Ramos (cell line): ENCODE data around the gene CARD19.

Experiments used
- in situ Hi-C: fragments of 300-500 bp; cut with MboI; formaldehyde crosslinking; loops from one replicate; pipeline ENCODE4 v1.14.3; 2022; ENCODE audit warnings: low sequenced_read_pairs; ENCODE audit not compliant: unreplicated experiment

Gene CARD19

DNA sequence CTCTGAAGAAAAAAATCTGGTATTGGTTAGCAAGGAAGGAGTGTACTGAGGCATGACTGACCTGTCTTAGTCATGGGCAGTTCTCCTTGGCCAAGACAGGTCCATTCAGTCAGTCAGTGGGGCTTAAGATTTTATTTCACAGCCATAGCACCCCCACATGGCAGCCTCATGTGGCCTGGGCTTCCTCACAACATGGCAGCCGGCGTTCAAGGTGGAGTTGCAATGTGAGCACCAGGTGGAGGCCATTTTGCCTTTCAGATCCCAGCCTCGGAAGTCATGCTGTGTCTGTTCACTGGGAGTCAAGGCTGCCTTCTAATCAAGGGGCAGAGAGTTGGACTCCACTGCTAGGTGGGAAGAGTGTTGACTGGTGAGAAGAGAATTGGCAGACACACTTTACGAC lies 10.3 kb upstream of the CARD19 start:
- in situ Hi-C loops, result no loop called here

DNA sequence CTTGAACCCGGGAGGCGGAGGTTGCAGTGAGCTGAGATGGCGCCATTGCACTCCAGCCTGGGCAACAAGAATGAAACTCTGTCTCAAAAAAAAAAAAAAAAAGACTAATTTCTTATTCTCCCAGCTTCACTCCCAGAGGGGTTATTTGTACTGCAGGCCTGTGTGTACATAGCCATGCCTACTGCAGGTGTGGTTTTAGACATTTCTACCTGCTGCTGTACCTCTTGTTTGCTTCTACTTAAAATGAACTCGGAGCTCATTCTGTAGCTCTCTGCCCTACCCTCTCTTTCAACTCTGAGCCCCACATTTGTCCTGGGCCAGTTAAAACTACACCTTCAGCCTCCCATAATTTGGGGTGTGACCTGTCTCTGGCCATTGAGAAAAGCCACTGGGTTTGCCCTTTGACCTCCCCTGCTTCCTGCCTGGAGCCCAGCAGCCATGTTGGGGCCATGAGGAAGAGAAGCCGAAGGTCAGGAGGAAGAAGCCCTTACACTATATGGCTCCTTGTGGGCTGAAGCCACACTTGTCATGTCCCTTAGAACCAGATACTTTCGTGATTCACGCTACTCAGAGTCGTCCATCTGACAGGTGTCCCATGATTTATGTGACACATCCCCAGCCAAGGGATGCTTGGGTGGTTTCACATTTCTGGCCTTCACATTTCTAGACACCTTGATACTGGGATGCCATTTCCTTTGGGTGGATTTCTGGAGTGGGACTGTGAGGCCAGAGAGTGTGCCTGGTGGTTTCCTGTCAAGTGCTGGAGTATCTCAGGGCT lies 9.4 kb upstream of the CARD19 start:
- in situ Hi-C loops, result no loop called here

- in situ Hi-C loops, result no loop called here
Measured at GRCh38 chr9:93087971-93088655, 7.9 kb upstream of the CARD19 start.

GRCh38 chr9:93088656-93089015 lies 7.4 kb upstream of the CARD19 start:
- in situ Hi-C loops, result no loop called here

DNA sequence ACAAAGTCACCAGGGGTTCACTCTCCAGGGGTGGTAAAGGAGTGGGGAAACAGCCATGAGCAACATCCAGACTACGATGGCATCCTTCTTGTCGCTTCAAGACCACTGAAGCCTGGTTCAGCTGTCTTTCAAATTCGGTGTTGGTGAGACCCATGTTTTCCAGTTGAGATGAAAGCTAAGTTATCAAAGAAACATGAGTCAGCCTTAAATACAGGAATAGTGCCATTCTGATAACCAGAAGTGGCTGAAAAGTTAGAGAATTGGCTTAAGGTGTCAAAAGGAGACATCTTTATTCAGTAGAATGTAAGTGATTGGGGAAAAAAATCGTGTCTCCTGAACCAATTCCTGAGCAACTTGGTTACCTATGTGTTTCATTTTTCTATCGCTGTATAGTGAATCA lies 7.0 kb upstream of the CARD19 start:
- in situ Hi-C loops, result no loop called here

DNA sequence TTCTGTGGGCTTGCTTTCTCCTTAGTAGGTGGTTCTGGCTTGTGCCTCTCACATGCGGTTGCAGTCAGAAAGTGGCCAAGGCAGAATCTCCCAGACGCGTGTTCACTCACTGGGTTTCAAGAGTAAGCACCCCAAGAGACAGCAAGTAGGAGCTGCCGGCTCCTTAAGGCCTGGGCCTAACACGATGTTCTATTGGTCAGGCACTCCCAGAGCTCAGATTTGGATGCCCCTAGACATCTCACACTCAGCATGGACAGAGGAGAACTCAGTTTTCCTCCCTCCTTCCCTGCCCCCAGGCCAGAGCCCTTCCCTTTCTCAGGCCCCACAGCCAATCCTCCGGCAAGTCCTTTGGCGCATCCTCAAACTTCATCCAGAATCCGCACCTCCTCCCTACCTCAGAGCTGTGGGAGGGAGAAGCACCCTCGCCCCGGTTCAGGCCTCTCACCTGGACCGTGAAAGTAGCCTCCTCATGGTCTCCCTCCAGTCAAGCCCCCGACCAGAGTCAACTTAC lies 6.5 kb upstream of the CARD19 start:
- in situ Hi-C loops, result no loop called here

- in situ Hi-C loops, result no loop called here
Measured at GRCh38 chr9:93090091-93090655, 5.8 kb upstream of the CARD19 start.

- in situ Hi-C loops, result no loop called here
Measured at GRCh38 chr9:93091056-93091452, 5.0 kb upstream of the CARD19 start.

DNA sequence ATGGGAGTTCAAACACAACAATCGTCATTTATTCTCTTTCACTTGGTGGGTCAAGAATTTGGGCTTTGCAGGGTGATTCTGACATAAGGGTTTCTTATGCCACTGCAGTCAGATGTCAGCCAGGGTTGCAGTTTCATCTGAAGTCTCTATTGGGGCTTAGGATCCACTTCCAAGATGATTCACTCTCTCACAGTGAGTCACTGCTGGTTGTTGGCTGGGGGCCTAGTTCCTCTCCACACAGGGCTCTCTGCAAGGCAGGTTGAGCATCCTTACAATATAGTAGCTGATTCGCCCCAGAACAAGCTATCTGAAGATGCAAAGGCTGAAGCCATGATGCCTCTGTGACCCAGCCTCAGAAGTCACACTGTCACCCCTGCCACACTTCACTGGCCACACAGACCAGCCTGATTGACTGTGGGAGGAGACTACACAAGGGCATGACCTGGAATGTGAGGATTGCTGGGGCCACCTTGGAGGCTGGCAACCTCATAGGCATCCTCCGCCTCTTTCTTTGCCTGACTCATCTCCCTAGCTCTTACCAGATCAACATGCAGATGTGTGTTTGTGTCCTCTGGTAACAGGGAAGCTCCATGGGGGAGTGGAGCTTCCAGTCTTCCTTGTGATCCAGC lies 4.5 kb upstream of the CARD19 start:
- in situ Hi-C loops, result no loop called here

DNA sequence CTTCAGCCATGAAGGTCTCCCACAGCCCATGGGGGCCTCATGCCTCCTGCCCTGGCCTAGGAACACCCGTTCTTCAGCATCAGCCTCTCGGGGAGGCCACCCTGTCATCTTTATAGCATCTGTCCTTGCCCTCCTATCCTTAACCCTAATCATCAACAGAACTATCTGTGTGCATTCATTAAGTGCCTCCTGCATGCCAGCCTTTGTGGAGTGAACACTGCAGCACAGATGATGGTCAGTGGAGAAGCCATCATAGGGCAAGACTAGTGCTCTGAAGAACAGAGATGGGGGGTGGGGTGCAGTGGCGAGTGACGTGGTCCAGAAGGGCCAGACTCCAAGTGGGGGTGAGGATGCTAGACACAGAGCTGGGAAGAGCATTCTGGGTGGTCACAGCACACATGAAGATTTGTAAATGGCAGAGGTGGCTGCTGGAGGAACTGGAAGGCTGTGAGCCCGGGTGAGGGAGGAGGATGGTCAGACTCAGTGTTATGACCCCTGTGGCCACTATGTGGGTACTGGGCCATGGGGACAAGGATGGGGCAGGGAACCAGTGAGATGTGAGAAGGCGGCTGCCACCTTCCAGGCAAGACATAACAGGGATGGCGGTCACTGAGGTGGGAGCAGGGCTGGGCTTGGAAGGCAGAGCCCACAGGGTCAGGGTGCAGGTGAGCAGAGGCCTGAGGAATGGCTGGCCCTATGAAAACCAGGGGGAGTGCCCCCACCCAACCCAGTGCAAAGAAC lies 3.6 kb upstream of the CARD19 start:
- in situ Hi-C loops, result no loop called here

- in situ Hi-C loops, result no loop called here
Measured at GRCh38 chr9:93093127-93093876, 2.7 kb upstream of the CARD19 start.

DNA sequence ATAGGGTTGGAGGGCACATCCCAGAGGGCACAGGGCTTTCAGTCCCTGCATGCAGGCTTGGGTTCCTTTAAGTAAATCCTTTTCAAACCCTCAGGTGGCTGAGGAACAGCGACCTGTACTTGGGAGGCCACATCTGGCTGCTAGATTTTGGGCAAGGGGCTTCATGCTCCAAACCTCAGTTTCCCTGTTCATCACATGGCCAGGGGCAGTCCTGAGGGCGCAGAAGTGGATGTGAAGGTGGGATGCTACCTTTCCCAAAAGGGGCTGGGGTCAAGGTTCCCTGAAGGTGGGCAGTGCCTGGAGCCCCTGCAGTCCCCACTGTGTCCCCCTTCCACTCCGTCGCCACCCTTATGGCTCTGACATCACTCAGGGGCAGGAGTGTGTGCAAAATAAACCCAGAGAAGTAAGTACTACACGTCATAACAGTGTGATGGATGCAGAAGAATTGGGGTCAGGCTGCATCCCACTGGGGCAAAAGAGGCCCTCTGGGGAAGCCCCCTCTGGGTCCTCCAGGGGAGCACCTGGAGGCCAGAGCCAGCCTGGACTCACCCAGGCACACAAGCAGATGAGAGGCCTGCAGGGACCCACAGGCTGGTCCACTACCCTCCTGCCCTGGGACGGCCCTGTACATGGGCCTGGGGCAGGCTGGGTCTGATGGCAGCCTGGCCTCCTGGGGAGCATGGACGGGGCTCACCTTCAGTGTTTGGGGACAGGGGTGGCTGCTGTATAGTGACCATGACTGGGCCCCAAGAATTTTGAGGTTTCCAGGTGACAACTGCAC lies 1.9 kb upstream of the CARD19 start:
- in situ Hi-C loops, result no loop called here

DNA sequence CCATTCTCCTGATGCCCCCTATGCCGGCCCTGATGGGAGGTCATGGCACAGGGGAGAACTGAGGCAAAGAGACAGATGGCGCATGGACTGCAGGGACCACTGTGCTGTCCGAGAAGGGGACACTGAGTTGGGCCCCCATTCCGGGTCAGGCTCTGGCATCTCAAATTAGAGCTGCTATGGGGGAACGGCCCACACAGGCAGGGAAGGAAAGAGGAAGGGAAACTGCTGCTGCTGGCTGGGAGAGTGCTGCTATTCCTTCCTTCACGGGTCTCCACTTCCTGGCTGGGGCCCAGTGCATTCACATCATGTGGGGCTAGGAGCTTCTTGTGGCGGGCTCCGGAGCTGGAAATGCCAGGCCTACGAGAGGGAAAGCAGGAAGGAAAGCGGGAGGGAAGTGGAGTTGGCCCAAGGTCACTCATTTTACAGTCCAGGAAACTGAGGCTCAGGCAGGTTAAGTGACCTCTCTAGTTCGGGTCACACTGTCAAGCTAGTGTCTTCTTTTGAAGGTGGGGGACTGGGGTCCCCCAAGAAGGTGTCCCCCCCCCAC lies 1.3 kb upstream of the CARD19 start:
- in situ Hi-C loops, result no loop called here

DNA sequence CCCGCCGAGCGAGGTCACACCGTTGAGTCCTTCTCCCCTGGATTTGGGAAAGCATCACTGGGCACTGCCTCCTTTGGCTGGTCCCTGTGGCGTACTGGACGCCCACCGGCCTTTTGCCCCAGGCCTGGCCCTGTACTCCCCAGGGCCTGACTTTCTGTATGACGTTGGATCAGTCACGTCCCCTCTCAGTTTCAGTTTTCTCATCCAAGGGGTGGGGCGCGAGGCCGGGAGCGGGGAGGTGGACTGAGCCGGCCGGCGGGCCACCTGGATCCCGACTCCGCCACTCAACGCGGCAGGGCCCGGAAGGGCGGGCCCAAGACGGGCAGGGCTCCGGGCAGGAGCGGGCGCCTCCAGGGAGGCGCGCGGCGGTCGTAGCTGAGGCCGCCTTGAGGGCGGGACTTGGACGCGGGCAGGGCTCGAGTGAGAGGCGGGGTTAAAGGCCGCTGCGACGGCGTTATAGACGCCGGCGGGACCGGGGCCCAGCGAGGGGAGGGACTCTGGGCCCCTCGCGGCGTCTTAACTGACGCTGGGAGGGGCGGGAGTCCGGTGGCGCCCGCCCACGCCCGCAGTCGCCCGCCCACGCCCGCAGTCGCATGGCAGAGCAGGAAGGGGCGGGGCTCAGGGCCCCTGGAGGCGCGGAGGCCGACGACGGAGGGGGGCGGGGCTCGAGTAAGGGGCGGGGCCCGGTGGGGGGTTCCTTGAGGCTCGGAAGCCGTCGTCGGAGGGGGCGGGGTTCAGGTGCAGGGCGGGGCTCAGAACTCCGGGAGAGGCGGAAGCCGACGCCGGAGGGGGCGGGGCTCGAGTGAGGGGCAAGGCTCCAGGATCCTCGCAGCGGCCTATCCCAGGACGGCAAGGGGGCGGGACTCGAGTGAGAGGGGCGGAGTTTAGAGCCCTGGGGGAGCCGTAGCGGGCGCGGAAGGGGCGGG lies 549 bp upstream of the CARD19 start:
- in situ Hi-C loops, result no loop called here

- in situ Hi-C loops, result no loop called here
Measured at GRCh38 chr9:93096811-93097382, 880 bp downstream of the CARD19 start.

DNA sequence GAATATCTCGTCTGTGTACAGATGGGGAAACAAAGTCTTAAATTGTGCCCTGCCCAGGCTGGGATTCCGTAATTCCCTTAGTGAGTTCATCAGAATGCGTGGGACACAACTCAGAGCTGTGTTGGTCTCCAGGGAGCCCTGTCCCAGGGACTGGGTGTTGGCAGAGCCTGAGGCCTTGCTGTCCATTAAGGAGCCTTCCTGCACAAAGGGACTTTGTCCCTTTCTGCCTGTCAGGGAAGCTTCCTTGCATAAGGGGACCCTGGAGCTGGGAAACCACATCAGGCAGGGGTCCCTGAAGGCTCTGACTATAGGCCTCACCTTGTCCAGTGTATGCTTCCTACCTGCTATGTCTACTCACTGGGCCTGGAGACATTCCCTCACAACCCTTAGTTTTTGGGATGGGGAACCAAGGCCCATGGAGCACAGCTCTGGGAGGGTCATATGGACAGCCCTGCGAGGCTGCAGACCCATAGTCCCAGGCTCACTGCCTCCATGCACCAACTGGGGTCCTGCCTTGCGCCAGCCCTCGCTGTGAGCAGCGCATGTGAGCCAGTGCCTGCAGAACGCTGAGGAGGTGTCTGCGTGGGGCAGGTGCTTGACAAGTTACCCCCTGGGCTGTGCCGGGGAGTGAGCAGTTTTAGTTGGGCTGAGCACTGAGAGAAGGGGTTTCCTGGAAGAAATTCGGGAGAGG lies 1.6 kb downstream of the CARD19 start:
- in situ Hi-C loops, result no loop called here
